OCI-LY3 (cell line): ENCODE results near the gene HEATR3.
A peak's percentile ranks its signal among the peaks of the same experiment; 100 is the strongest.

Experiments used
- H2AFZ ChIP-seq: fragments of 200-600, 300-600 bp; shearing (Covaris generic); 2 replicates; pipeline ENCODE4 v1.6.0; 2014; ENCODE audit warnings: antibody characterized with exemption, low read depth, low read length
- H3K27ac ChIP-seq: fragments of 200-600, 300-600 bp; sonication (generic); 2 replicates; pipeline ENCODE4 v1.5.1; 2014; ENCODE audit warnings: mild to moderate bottlenecking, low read length, moderate library complexity, mixed read lengths
- H3K27me3 ChIP-seq: fragments of 200-600, 300-600 bp; sonication (generic); 2 replicates; pipeline ENCODE4 v1.6.1; 2014; ENCODE audit warnings: low read depth, low read length, mixed read lengths
- H3K36me3 ChIP-seq: fragments of 200-600, 300-600 bp; sonication (generic); replicated peaks from 2 replicates; pipeline ENCODE3; 2014; ENCODE audit warnings: low read depth, low read length, mixed read lengths
- H3K4me1 ChIP-seq: fragments of 300-600, 200-600 bp; sonication (generic); 2 replicates; pipeline ENCODE4 v1.6.1; 2014; ENCODE audit warnings: low read length, mixed read lengths
- H3K4me2 ChIP-seq: fragments of 200-600, 300-600 bp; sonication (generic); 2 replicates; pipeline ENCODE4 v1.6.1; 2014; ENCODE audit warnings: low read length, mixed read lengths
- H3K4me3 ChIP-seq: fragments of 300-600, 200-600 bp; sonication (generic); 2 replicates; pipeline ENCODE4 v1.5.1; 2014; ENCODE audit warnings: antibody characterized with exemption, mild to moderate bottlenecking, low read length, moderate library complexity
- H3K79me2 ChIP-seq: fragments of 300-600, 200-600 bp; shearing (Covaris generic); 2 replicates; pipeline ENCODE4 v1.6.1; 2014; ENCODE audit warnings: mild to moderate bottlenecking, low read length, mixed read lengths
- H3K9ac ChIP-seq: fragments of 300-600, 200-600 bp; shearing (Covaris generic); 2 replicates; pipeline ENCODE4 v1.6.0; 2014; ENCODE audit warnings: mild to moderate bottlenecking, low read length, moderate library complexity
- H3K9me3 ChIP-seq: fragments of 200-600, 300-600 bp; shearing (Covaris generic); 2 replicates; pipeline ENCODE4 v1.6.1; 2014; ENCODE audit warnings: low read length, mixed read lengths; ENCODE audit not compliant: insufficient read depth
- H4K20me1 ChIP-seq: fragments of 200-600, 300-600 bp; sonication (generic); 2 replicates; pipeline ENCODE4 v1.6.1; 2016; ENCODE audit warnings: low read length, mixed read lengths; ENCODE audit not compliant: insufficient read depth
- CTCF ChIP-seq: fragments of 200-600, 300-600 bp; sonication (generic); IDR thresholded peaks from 2 replicates; pipeline ENCODE4 v1.5.1; 2014; ENCODE audit warnings: antibody characterized with exemption, low read length, low read depth
- EZH2phosphoT487 ChIP-seq: fragments of 200-600 bp; shearing (Covaris generic); IDR thresholded peaks from 2 replicates; pipeline ENCODE4 v1.6.1; 2018; ENCODE audit warnings: antibody characterized with exemption, mixed run types, low read depth

The HEATR3 gene

DNA sequence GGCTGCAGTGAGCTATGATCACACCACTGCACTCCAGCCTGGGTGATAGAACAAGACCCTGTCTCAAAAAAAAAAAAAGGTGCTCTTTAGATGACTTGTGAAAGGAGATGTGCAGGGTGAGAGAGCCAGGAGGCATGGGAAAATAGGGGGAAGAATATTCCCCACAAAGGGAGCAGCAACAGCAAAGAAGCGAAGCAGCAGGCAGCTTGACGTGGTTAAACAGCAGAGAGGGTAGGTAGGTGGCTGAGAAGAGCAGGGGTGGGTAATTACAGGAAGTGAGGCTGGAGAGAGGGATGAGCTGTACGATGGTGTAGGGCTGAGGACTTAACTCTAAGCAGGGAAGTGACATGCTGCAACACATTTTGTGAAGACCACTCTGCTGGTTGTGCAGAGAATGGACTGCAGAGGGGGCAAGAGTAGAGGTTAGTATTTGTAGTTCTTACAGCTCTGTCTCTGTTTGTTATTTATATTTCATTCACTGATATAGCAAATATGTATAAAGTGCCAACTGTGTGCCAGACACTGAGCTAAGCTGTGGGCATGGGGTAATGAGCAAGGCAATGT is 1.6 kb downstream of the HEATR3 start:
- Histone ChIP-seq H3K9me3 (no peaks in the 10 kb centered on the region), H3K4me1 (peaks cover 12% of the 10 kb centered on the region), H2AFZ (no peak overlapping the region), H3K4me3 (no peak overlapping the region; the same call in 1 of the 2 replicates), H3K4me2 (peak overlapping the region; percentile 95), H3K36me3 (peaks cover 25% of the 10 kb centered on the region), H3K9ac (no peak overlapping the region), H3K27me3 (no peaks in the 10 kb centered on the region), H4K20me1 (0 out of 2 replicates have a peak, but pooled peaks cover 9% of the 10 kb centered on the region), H3K79me2 (peaks cover 16% of the 10 kb centered on the region), H3K27ac (no peak overlapping the region)
- TF ChIP-seq EZH2phosphoT487 = no peak
- TF ChIP-seq CTCF = peak; percentile 42

GRCh38 chr16:50068550-50068949 is 2.8 kb downstream of the HEATR3 start:
- Histone ChIP-seq H3K79me2 (peaks cover 20% of the 10 kb centered on the region), H3K9ac (no peak overlapping the region), H3K27ac (no peak overlapping the region), H3K27me3 (no peaks in the 10 kb centered on the region), H3K4me2 (no peak overlapping the region), H3K4me1 (peaks cover 24% of the 10 kb centered on the region), H4K20me1 (0 out of 2 replicates have a peak, but pooled peaks cover 9% of the 10 kb centered on the region), H3K4me3 (no peak overlapping the region), H2AFZ (no peak overlapping the region), H3K9me3 (no peaks in the 10 kb centered on the region), H3K36me3 (peaks cover 25% of the 10 kb centered on the region)
- TF ChIP-seq EZH2phosphoT487 (no peak), CTCF (no peak)

GRCh38 chr16:50069060-50069459 is 3.3 kb downstream of the HEATR3 start:
- no peaks in the 10 kb centered on the region for H3K27me3 ChIP-seq
- H3K4me1 ChIP-seq = peaks cover 29% of the 10 kb centered on the region
- peaks cover 20% of the 10 kb centered on the region for H3K79me2 ChIP-seq
- H2AFZ ChIP-seq = no peak overlapping the region
- no peaks in the 10 kb centered on the region for H3K9me3 ChIP-seq
- H3K4me3 ChIP-seq = no peak overlapping the region
- no peak overlapping the region for H3K27ac ChIP-seq
- TF ChIP-seq EZH2phosphoT487 (no peak), CTCF (no peak)
- peaks cover 25% of the 10 kb centered on the region for H3K36me3 ChIP-seq
- no peak overlapping the region for H3K4me2 ChIP-seq
- no peak overlapping the region for H3K9ac ChIP-seq
- 0 out of 2 replicates have a peak, but pooled peaks cover 9% of the 10 kb centered on the region for H4K20me1 ChIP-seq

GRCh38 chr16:50071075-50071671 is 5.4 kb downstream of the HEATR3 start:
- peaks cover 20% of the 10 kb centered on the region for H3K79me2 ChIP-seq
- no peak overlapping the region for H3K9ac ChIP-seq

More at GRCh38 chr16:50071075-50071671, 5.4 kb downstream of the HEATR3 start:
- H3K4me1 ChIP-seq = peaks cover 25% of the 10 kb centered on the region
- 0 out of 2 replicates have a peak, but pooled peaks cover 9% of the 10 kb centered on the region for H4K20me1 ChIP-seq
- no peak overlapping the region for H3K27ac ChIP-seq
- H2AFZ ChIP-seq = no peak overlapping the region
- TF ChIP-seq EZH2phosphoT487 = no peak
- TF ChIP-seq CTCF = no peak
- H3K27me3 ChIP-seq = no peaks in the 10 kb centered on the region
- no peak overlapping the region for H3K4me3 ChIP-seq
- no peak overlapping the region for H3K4me2 ChIP-seq
- peaks cover 29% of the 10 kb centered on the region for H3K36me3 ChIP-seq
- no peaks in the 10 kb centered on the region for H3K9me3 ChIP-seq
